A549 (cell line): Measurements from ENCODE around the gene BPIFB3. TPM values are rescaled to one million over a fixed set of nuclear protein-coding genes. Genes with fewer than 3 reads are reported as not detected.

Experiments used
- ATAC-seq, 2 experiments: fragments of 200-7000 bp in 1 of 2; fragments of >200 bp in 1 of 2; cut with Nextera tagmentation in 1 of 2; cut with Tn5 transposase in 1 of 2; 3 replicates each; pipeline versions ENCODE4 v1.8.0 to v1.9.1; 2018 to 2020; ENCODE audit warnings: mild to moderate bottlenecking in 1 of 2, moderate library complexity in 1 of 2
- CTCF ChIA-PET: fragments of 300-600 bp; sonication (Branson Sonifier 250); formaldehyde crosslinking; extraction: SDS; loops from one replicate; lab custom pipeline; 2021; ENCODE audit warnings: antibody characterized with exemption, inconsistent platforms; lab: Yijun Ruan, JAX
- POLR2A ChIA-PET: fragments of 350-600 bp; formaldehyde crosslinking; extraction: SDS; loops from one replicate; lab custom pipeline; 2021; ENCODE audit warnings: antibody characterized with exemption, inconsistent platforms; lab: Yijun Ruan, JAX
- DNase-seq, 2 experiments: peaks; one replicate each; pipeline versions ENCODE4 v3.0.0 to v3.0.0-alpha.2; 2011 to 2016; ENCODE audit warnings: low read depth in 1 of 2, low spot score in 1 of 2
- FAIRE-seq: peaks from 2 replicates; lab custom pipeline; 2011; peaks lifted over from hg19 to GRCh38; lab: Jason Lieb, UNC
- H3K27ac ChIP-seq, 2 experiments: fragments of >200 bp; sonication (Bioruptor Twin); formaldehyde crosslinking; 3 replicates each; pipeline ENCODE4 v1.5.1; 2016 to 2017
- H3K4me1 ChIP-seq: fragments of >200 bp; sonication (Bioruptor Twin); formaldehyde crosslinking; 3 replicates; pipeline ENCODE4 v1.6.1; 2016
- H3K4me2 ChIP-seq: fragments of >200 bp; sonication (Bioruptor Twin); formaldehyde crosslinking; 3 replicates; pipeline ENCODE4 v1.6.1; 2016
- H3K4me3 ChIP-seq: fragments of >200 bp; sonication (Bioruptor Twin); formaldehyde crosslinking; 3 replicates; pipeline ENCODE4 v1.5.1; 2016
- H3K9me3 ChIP-seq: fragments of >200 bp; sonication (Bioruptor Twin); formaldehyde crosslinking; 3 replicates; pipeline ENCODE4 v1.6.1; 2016
- BHLHE40 ChIP-seq: IDR thresholded peaks from 2 replicates; pipeline ENCODE4 v1.6.1; 2012; ENCODE audit warnings: low read depth, low read length, inconsistent platforms
- CBX2 ChIP-seq: fragments of 200-600 bp; sonication (generic); IDR thresholded peaks from 2 replicates; pipeline ENCODE4 v1.6.1; 2016; ENCODE audit warnings: low read depth, mild to moderate bottlenecking, borderline replicate concordance
- CHD4 ChIP-seq: fragments of 200-600 bp; sonication (generic); IDR thresholded peaks from 2 replicates; pipeline ENCODE4 v1.6.1; 2016; ENCODE audit warnings: antibody characterized with exemption, mild to moderate bottlenecking, borderline replicate concordance
- EHF ChIP-seq: fragments of 250-450 bp; sonication (Bioruptor Pico); IDR thresholded peaks from 2 replicates; pipeline ENCODE4 v1.5.0; 2020; ENCODE audit warnings: mild to moderate bottlenecking
- EHMT2 ChIP-seq: fragments of 200-600 bp; sonication (generic); IDR thresholded peaks from 2 replicates; pipeline ENCODE4 v1.6.1; 2016; ENCODE audit warnings: antibody characterized with exemption, low read depth, mild to moderate bottlenecking, moderate library complexity
- ELK1 ChIP-seq: fragments of 150-350 bp; IDR thresholded peaks from 2 replicates; pipeline ENCODE4 v1.6.1; 2014; ENCODE audit warnings: low read depth, mild to moderate bottlenecking, low read length
- EP300 ChIP-seq, 2 experiments: fragments of >200 bp; sonication (Bioruptor Twin); formaldehyde crosslinking; IDR thresholded peaks; 2 replicates in 1 of 2; 3 replicates in 1 of 2; pipeline ENCODE4 v1.6.1; 2016 to 2017
- ESRRA ChIP-seq: fragments of 150-350 bp; IDR thresholded peaks from 2 replicates; pipeline ENCODE4 v1.6.1; 2014; ENCODE audit warnings: mild to moderate bottlenecking, low read length, borderline replicate concordance
- FOSL2 ChIP-seq, 2 experiments: fragments of 450-650 bp in 1 of 2; fragments of >200 bp in 1 of 2; sonication (Bioruptor Twin) in 1 of 2; formaldehyde crosslinking; IDR thresholded peaks; 2 replicates each; pipeline versions ENCODE4 v1.5.0 to v1.6.1; 2016 to 2020; ENCODE audit warnings: mild to moderate bottlenecking in 1 of 2, moderate library complexity in 1 of 2
- HES2 ChIP-seq: fragments of >200 bp; sonication (Bioruptor Twin); formaldehyde crosslinking; IDR thresholded peaks from 2 replicates; pipeline ENCODE4 v1.6.1; 2016
- HOXA7 ChIP-seq: fragments of 250-450 bp; sonication (Bioruptor Pico); IDR thresholded peaks from 2 replicates; pipeline ENCODE4 v1.5.0; 2020; ENCODE audit warnings: mild to moderate bottlenecking, moderate library complexity
- JUNB ChIP-seq: fragments of >200 bp; sonication (Bioruptor Twin); formaldehyde crosslinking; IDR thresholded peaks from 2 replicates; pipeline ENCODE4 v1.6.1; 2016
- KDM5A ChIP-seq: fragments of 200-600 bp; sonication (generic); IDR thresholded peaks from 2 replicates; pipeline ENCODE4 v1.6.1; 2016; ENCODE audit warnings: antibody characterized with exemption, mild to moderate bottlenecking
- NFE2L2 ChIP-seq: fragments of 150-350 bp; conservative IDR thresholded peaks from 2 replicates; pipeline ENCODE4 v1.6.1; 2014; ENCODE audit warnings: low read length
- PHF8 ChIP-seq: fragments of 200-600 bp; sonication (generic); IDR thresholded peaks from 2 replicates; pipeline ENCODE4 v1.6.1; 2016; ENCODE audit warnings: low read depth, mild to moderate bottlenecking, antibody characterized with exemption, moderate library complexity, borderline replicate concordance
- REST ChIP-seq: fragments of 200-600 bp; sonication (generic); IDR thresholded peaks from 2 replicates; pipeline ENCODE4 v1.6.1; 2016; ENCODE audit warnings: antibody characterized with exemption, mild to moderate bottlenecking, moderate library complexity
- RFX5 ChIP-seq: fragments of 450-650 bp; IDR thresholded peaks from 2 replicates; pipeline ENCODE4 v1.7.1; 2014; ENCODE audit warnings: antibody characterized with exemption, mild to moderate bottlenecking, moderate library complexity
- SREBF2 ChIP-seq: fragments of 450-650 bp; IDR thresholded peaks from 2 replicates; pipeline ENCODE4 v1.6.1; 2014; ENCODE audit warnings: mild to moderate bottlenecking, moderate library complexity
- TFCP2L1 ChIP-seq: fragments of 250-450 bp; sonication (Bioruptor Pico); IDR thresholded peaks from 2 replicates; pipeline ENCODE4 v1.5.0; 2021; ENCODE audit warnings: mild to moderate bottlenecking
- TP53 ChIP-seq: fragments of 250-450 bp; sonication (Bioruptor Pico); IDR thresholded peaks from 2 replicates; pipeline ENCODE4 v1.5.0; 2021; ENCODE audit warnings: mild to moderate bottlenecking, moderate library complexity
- USF2 ChIP-seq: fragments of 450-650 bp; IDR thresholded peaks from 2 replicates; pipeline ENCODE4 v1.6.1; 2014; ENCODE audit warnings: antibody characterized with exemption
- ZC3H11A ChIP-seq: fragments of 450-650 bp; IDR thresholded peaks from 2 replicates; pipeline ENCODE4 v1.6.1; 2014; ENCODE audit warnings: antibody characterized with exemption, mild to moderate bottlenecking
- ZNF302 ChIP-seq: fragments of 250-450 bp; sonication (Bioruptor Pico); IDR thresholded peaks from 2 replicates; pipeline ENCODE4 v1.9.0; 2021; ENCODE audit warnings: inconsistent platforms, mild to moderate bottlenecking, moderate library complexity
- WGBS: methylation state at CpG from one replicate; pipeline ENCODE4 v1.1.6; 2017; ENCODE audit errors: missing lambda C conversion rate; 5-methylcytosine and 5-hydroxymethylcytosine counted together
- polyA plus RNA-seq, 4 experiments: library from polyadenylated mRNA; depleted of rRNA in 3 of 4; stranded (reverse); fragments of >200 nt; fragmentation: RNase III in 1 of 4; extraction: RNeasy Plus Mini Kit Qiagen cat#74134 plus additional on column Dnase treatment in 1 of 4; gene quantifications; 2 replicates in 3 of 4; 3 replicates in 1 of 4; pipeline ENCODE4 v1.2.3, GENCODE V29; 2011 to 2017

The BPIFB3 gene
- polyA plus RNA-seq, 2 of the 4 experiments (the other 2 are of a cell fraction): not detected

GRCh38 chr20:33020278-33021161, 33.2 kb upstream of the BPIFB3 start:
- no peaks in the 10 kb centered on the region for H3K4me1 ChIP-seq
- H3K9me3 ChIP-seq: no peaks in the 10 kb centered on the region
- ATAC-seq (no peak), DNase-seq (no peak), FAIRE-seq (no peak)
- no peak overlapping the region for H3K4me2 ChIP-seq
- TF ChIP-seq TP53: no peak
- TF ChIP-seq HOXA7: no peak
- no peak for TF ChIP-seq FOSL2 (IDR thresholded peaks at IDR 0.05)
- TF ChIP-seq FOSL2 (CRISPR knock-in tag; IDR thresholded peaks at IDR 0.05): no peak
- no peak for TF ChIP-seq ZNF302
- TF ChIP-seq USF2: no peak
- TF ChIP-seq EP300 (IDR thresholded peaks at IDR 0.05): no peak
- no peak for TF ChIP-seq ZC3H11A
- no peak for TF ChIP-seq BHLHE40
- no peak for TF ChIP-seq CHD4
- TF ChIP-seq EHMT2: no peak
- no peak for TF ChIP-seq NFE2L2
- no peak for TF ChIP-seq SREBF2
- TF ChIP-seq CBX2: no peak
- TF ChIP-seq TFCP2L1 (CRISPR knock-in tag): no peak
- TF ChIP-seq ESRRA: no peak
- no peak for TF ChIP-seq JUNB
- TF ChIP-seq HES2: no peak
- no peak for TF ChIP-seq KDM5A
- H3K4me3 ChIP-seq: no peak overlapping the region
- CTCF ChIA-PET: interaction anchor here (0.8 kb wide), 1 partner anchor 15 kb away, joined by 3 read pairs; no protein-coding TSS in a partner anchor
- POLR2A ChIA-PET: no interaction called here
- no peak overlapping the region for H3K27ac ChIP-seq
- WGBS: 45% methylated on average over 18 of the region's 18 CpGs

- 47% methylated on average over 3 of the region's 3 CpGs for WGBS
- ChIA-PET CTCF (no interaction called here), POLR2A (no interaction called here)
- ATAC-seq (no peak), FAIRE-seq (no peak), DNase-seq (no peak)
- TF ChIP-seq EHF: no peak
- no peak for TF ChIP-seq EHMT2
- no peak for TF ChIP-seq ELK1
- TF ChIP-seq RFX5: no peak
- TF ChIP-seq REST: no peak
- no peak for TF ChIP-seq PHF8
- TF ChIP-seq BHLHE40: no peak
- H3K9me3 ChIP-seq: no peaks in the 10 kb centered on the region
- no peaks in the 10 kb centered on the region for H3K4me1 ChIP-seq
- H3K27ac ChIP-seq: no peak overlapping the region
- no peak overlapping the region for H3K4me3 ChIP-seq
- no peak overlapping the region for H3K4me2 ChIP-seq
Measured at GRCh38 chr20:33021879-33022278, 31.8 kb upstream of the BPIFB3 start.
